NCI-H146 (cell line): ENCODE results near the gene SLC25A2.

Experiments
- DNase-seq: peaks from one replicate; lab custom pipeline; 2025; lab: John Stamatoyannopoulos, UW

The SLC25A2 gene

GRCh38 chr5:141313711-141314110, 9.9 kb upstream of the SLC25A2 start:
- DNase-seq: no peak

GRCh38 chr5:141306630-141307029, 2.8 kb upstream of the SLC25A2 start:
- no peak for DNase-seq

- no peak for DNase-seq
Measured at GRCh38 chr5:141298376-141298775, 5.5 kb downstream of the SLC25A2 start.

GRCh38 chr5:141272906-141273305, 30.9 kb downstream of the SLC25A2 start:
- DNase-seq: no peak

GRCh38 chr5:141269195-141269594, 34.7 kb downstream of the SLC25A2 start:
- no peak for DNase-seq

GRCh38 chr5:141261238-141261546, 42.7 kb downstream of the SLC25A2 start:
- DNase-seq: no peak

- DNase-seq: no peak
Measured at GRCh38 chr5:141260458-141261237, 43.2 kb downstream of the SLC25A2 start.

GRCh38 chr5:141258948-141259347, 44.9 kb downstream of the SLC25A2 start:
- DNase-seq: no peak

GRCh38 chr5:141258464-141258863, 45.4 kb downstream of the SLC25A2 start:
- no peak for DNase-seq
